ENCODE data around the gene CST4.
"Not testable (repeated sequence)": the region's sequence is repeated elsewhere in the genome, so short reads cannot be mapped to it uniquely, and the experiment has no call there.

The CST4 gene

DNA sequence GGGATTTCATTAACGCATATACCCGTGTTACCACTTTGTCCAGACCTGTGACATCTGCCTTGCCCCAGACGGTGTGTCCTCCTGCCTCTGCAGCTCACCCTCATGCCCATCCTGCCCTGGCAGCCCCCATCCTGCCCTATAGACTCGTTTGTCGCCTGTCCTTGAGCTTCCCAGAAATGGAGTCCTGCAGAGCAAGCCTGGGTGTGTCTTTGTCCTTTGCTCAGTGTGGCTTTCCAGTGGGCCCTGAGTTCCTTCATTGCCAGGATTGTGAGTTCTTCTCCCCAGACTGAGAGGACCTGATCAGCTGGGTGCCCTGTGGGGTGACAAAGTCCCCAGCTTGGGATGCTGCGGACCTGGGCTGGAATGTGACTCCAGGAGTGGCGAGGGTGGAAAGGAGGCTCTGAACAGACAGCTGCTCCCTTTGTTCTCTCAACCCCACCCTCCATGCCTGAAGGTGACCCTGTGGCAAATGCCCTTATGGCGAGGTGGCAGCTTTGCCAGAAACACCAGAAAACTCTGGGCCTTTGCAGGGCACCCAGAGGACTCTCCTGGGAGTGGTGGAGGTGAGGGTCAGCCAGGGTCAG, 48.7 kb downstream of the CST4 start:
- DNase-seq: no peak

DNA sequence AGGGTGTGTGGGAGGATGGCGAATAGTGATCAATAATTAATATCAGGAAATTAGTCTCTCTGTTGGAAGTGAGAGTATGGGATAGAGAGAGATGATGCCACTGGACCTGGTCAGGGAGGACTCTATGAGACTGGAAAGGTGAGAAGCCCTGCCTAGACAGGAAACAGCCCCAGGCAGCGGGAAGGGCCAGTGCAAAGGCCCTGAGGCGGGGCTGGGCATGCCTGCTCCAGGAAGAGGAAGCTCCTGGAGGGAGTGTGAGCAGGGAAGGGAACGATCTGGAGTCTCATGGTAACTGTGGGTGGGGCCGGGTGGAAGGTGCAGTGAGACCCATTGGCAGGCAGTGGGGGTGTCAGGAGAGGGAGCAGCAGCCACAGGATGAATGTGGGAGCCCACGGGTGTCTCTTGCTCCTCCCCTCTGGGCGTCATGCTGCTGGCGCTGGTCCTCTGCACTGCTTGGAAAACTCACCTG, 49.3 kb downstream of the CST4 start:
- DNase-seq: no peak

DNA sequence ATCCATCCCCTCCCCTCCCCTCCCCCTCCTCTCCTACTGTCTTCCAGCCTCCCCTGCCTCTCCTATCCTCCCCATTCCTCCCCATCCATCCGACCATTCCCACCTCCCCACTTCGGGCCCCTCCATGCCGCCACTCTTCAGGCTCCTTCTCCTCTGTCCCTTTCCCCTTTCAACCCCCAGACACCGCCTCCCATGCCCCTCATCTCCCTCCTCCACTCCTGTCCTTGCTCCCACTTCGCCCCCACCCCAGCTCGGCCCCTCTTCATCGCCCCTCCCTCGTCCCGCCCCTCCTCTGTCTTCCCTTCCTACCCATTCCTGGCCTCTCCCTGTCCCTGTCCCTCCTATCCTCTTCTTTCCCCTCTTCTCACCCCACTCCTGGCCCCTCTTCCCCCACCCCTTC, 50.5 kb downstream of the CST4 start:
- DNase-seq: no peak

DNA sequence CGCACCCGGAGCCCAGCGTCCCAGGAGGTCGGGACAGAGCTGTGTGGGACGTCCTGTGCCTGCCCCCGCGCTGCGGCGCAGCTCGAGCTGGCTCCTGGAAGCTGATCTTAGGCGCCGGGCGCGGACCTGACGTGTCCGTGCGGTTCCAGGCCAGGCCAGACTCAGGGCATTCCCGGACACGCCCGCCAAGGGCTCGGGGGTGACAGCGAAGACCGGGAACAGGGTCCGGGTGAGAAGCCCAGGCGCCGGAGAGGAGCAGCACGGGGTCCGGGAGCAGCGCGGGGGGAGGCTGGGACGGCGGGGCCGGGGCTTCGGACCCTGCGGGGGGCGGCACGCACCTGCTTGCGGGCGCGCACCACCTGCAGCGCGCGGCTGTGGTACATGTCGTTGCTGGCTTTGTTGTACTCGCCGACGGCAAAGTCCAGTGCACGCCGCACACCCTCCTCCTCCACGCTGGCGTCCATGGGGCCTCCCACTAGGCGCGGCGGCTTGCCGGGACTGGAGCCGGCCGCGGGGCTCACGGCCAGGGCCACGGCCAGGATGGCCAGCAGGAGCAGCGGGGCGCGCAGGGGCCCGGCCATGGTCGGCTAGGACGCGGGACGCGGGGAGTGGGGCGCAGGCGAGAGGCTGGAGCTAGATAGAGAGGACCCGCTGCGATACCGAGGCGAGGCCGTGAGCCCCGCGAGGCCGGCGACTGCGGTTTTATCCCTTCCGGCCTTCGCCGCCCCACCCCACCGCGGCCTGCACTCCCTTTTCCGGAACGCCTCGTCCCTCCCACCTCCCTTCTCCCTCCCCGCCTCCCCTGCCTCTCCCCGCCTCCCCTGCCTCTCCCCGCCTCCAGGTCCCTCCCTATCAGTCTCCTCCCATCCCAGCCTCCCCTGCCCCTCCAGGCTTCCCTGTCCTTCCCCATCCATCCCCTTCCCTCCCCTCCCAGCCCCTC, 51.3 kb downstream of the CST4 start, which contains the start of gene CST3:
CST3 (minus strand) TSS at position 674 of the 940 bp plus-strand sequence; CDS start at position 581, 93 bp downstream.
- DNase-seq: peak; percentile 32

DNA sequence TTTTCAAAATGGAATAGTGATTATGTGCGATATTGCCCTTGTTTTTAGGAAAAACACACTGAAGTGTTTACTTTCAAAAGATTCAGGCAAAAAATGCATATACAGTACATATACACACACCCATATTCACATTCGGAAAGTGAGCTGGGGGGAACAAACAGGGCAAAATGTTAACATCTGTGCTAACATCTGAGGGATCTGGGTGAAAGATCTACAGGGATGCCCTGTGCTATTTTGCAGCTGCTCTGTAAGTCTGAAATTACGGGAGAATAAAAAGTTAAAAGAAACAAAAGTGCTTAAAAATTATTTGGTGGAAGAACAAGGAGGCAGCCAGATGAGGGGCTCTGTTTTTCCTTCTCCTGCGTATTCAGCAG, 51.9 kb downstream of the CST4 start:
- no peak for DNase-seq

DNA sequence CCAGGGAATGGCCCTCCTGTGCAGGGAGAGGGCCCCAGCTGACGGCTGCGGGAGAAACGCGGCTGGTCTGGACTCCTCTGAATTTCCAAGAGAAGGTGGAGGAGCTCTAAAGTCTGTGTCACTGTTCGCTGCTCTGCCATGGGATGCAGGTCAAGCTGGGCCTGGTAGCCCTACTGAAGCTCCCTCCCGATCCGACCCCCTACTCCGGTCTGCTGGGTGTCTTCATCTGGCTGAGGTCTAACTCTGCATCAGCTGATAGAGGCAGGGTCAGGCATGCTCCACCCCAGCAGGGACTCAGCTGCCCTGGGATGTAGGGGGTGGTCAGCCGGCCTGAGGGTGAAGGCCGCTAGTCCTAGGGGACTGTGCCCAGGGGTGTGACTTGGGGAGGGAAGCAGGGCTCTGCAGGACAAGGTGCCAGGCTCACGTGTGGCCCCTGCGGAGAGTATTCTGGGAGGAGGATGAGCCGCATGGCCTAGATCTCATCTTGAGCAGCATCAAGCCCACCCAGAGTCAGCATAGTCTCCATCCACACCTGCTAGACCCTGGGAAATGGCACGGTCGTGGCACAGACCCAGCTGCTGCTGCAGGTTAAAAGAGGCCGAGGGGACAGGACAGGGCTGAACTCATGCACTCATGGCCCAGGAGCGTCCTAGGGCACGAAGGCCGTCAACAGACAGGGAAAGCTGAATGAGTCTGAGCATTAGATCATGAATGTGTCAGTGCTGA, 52.5 kb downstream of the CST4 start:
- no peak for DNase-seq

DNA sequence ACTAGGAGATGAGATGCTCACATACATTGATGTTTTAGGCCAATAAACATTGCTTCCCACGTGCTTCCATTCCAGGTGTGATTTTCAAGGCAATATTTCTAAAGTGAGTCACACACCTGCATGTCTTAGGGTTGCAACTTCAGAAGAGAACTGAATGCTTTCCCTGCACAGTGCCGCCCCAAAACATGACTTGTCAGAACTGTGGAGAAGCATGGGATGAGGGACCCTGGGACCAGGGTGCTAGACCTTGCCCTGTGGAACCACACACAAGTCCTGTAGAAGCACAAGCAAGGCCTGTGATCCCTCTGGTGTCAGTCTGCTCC, 53.1 kb downstream of the CST4 start:
- not testable (repeated sequence) for DNase-seq

Data from GF-D8 (cell line).